Measurements from ENCODE around the gene EFCC1. TPM values are rescaled to one million over a fixed set of nuclear protein-coding genes. Genes with fewer than 3 reads are reported as not detected.
A peak's percentile ranks its signal among the peaks of the same experiment; 100 is the strongest.

EFCC1 gene
- total and polyA plus RNA-seq, 2 donors: 4.3 to 5.7 TPM

DNA sequence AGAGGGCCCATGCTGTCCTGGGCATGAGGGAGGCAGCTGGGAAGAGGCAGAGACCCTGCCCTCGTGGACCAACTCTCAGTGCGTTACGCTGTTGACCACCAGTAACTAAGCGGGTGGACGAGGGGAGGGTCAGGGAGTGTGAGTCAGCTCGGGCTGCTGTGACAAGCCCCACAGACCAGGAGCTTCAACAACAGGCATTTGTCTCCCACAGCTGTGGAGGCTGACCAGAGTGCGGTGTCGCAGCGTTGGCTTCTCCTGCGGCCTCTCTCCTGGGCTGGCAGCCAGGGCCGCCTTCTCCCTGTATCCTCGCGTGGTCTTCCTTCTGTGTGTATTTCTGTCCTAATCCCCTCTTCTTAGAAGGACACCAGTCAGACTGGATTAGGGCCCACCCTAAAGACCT is 13.0 kb downstream of the EFCC1 start:
- H3K4me3 ChIP-seq (ENCODE audit: low read depth, low read length): no peak overlapping the region
- peak overlapping the region; percentile 78 for H3K27ac ChIP-seq (ENCODE audit: low read depth)
- no peaks in the 10 kb centered on the region for H3K36me3 ChIP-seq (ENCODE audit: insufficient read depth)
- 68% methylated on average over 13 of the region's 13 CpGs for WGBS
- peaks cover 2% of the 10 kb centered on the region for H3K4me1 ChIP-seq (ENCODE audit: insufficient read depth)
- DNase-seq (ENCODE audit: extremely low spot score): no peak

DNA sequence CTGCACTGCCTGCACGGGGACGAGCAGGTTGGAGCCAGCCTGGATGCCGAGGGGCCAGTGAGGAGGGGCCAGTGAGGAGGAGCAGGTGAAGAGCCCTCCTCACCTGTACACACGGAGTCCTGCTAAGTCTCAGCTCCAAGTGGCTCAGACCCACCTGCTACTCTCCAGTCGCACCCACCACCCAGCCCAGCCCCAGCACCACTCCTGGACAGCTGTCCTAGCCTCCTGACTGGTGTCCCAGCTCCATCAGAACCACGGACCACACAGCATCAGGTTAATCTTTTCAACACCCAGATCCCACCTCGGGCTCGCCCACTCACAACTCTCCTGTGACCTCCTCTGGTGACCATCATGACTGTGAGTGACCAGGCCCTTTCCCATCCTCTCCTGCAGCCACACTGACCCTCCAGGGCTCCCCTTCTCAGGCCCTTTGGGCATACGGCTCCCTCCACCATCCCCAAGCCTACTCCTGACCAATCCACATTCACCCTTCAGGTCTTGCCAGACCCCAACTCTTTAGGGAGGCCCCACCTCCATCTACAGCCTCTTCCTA is 13.8 kb downstream of the EFCC1 start:
- H3K36me3 ChIP-seq (ENCODE audit: insufficient read depth): no peaks in the 10 kb centered on the region
- H3K4me1 ChIP-seq (ENCODE audit: insufficient read depth): peaks cover 2% of the 10 kb centered on the region
- no peak for DNase-seq (ENCODE audit: extremely low spot score)
- no peak overlapping the region for H3K4me3 ChIP-seq (ENCODE audit: low read depth, low read length)
- peak overlapping the region; percentile 78 for H3K27ac ChIP-seq (ENCODE audit: low read depth)
- 85% methylated on average over 9 of the region's 9 CpGs for WGBS

DNA sequence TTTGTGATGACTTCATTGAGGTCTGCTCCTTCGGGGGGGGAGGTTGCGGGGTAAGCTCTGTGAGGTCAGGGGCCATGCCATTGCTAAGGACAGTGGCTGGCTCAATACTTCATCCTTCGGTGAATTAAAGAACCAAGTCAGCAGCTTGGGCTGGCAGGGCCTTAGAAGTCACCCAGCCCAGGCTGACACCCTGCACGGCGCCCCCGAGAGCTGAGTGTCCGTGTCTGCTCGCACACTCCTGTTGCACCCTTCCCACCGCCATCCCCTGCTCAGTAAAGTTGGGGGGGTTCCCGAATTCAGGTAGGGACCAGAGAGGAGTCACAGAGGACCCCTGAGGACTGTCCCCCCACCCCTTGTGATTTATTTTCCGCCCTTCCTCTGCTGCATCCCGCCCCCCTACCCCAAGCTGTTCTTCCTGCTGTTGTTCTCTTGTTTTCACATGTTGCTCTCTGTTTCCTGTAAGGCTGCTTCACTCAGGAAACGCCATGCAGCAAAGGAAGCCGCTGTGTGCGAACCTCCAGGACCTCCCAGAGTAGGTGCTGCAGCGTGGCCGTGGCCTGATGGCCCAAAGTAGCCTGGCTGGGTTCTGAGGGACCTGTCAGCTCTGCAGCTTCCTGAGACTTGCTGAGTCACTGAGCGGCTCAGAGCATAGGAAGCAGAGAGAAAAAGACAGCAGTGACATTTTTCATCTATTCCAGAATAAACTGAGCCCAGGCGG is 14.4 kb downstream of the EFCC1 start:
- H3K27ac ChIP-seq (ENCODE audit: low read depth): peak overlapping the region; percentile 78
- H3K36me3 ChIP-seq (ENCODE audit: insufficient read depth): no peaks in the 10 kb centered on the region
- no peak for DNase-seq (ENCODE audit: extremely low spot score)
- 76% methylated on average over 19 of the region's 19 CpGs for WGBS
- H3K4me3 ChIP-seq (ENCODE audit: low read depth, low read length): no peak overlapping the region
- H3K4me1 ChIP-seq (ENCODE audit: insufficient read depth): peaks cover 2% of the 10 kb centered on the region

DNA sequence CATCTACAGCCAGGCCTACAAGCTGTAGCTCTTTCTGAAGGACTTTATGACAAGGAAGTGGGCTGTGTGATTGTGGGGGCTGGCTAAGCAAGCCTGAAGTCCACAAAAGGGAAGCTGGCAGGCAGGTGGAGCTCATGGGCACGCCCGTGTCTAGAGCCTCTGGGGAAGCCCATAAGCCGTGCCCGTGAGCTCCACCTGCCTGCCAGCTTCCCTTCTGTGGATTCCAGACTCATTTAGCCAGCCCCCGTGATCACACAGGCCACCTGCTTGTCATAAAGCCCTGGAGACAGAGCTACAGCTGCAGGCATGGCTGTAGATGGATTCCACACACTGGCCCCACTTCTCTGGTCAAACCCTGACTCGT is 15.2 kb downstream of the EFCC1 start:
- 47% methylated on average over 6 of the region's 6 CpGs for WGBS
- H3K36me3 ChIP-seq (ENCODE audit: insufficient read depth): no peaks in the 10 kb centered on the region
- peak overlapping the region; percentile 38 for H3K27ac ChIP-seq (ENCODE audit: low read depth)
- peaks cover 2% of the 10 kb centered on the region for H3K4me1 ChIP-seq (ENCODE audit: insufficient read depth)
- no peak for DNase-seq (ENCODE audit: extremely low spot score)
- no peak overlapping the region for H3K4me3 ChIP-seq (ENCODE audit: low read depth, low read length)

DNA sequence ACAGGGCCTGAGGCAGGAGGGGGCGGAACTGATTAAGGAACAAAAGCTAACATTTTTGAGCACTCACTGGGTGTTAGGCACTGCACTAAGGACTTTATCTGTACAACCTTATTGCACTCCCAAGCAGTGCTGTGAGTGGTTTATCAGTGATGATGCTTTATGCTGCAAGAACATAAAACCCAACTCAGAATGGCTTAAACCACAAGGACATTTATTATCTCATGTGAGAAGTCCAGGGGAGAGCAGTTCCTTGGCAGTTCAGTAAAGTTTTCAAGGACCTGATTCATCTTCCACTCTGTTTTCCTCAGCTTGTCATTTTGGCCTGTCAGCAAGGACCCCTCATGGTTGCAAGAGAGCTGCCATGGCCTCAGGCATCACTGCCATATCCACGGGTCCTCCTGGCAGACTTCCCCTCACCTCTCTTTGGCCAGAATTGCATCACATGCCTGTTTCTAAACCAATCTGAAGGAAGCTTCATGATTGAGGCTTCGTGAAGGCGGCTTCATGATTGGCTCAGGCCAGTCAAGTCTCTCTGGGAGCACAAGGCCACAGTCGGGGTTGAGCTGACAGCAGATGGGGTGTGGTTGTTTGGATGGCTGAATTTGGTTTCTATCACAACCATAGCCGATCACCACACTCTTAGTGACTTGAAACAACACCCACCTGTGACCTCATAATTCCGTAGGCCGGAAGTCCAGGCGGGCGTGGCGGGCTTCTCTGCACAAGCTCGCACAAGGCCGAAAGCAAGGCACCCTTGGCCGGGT is 15.8 kb downstream of the EFCC1 start:
- Histone ChIP-seq H3K4me3 (ENCODE audit: low read depth, low read length) (no peak overlapping the region), H3K27ac (ENCODE audit: low read depth) (peak overlapping the region; percentile 38), H3K4me1 (ENCODE audit: insufficient read depth) (peaks cover 2% of the 10 kb centered on the region), H3K36me3 (ENCODE audit: insufficient read depth) (no peaks in the 10 kb centered on the region)
- WGBS: 70% methylated on average over 14 of the region's 14 CpGs
- no peak for DNase-seq (ENCODE audit: extremely low spot score)

DNA sequence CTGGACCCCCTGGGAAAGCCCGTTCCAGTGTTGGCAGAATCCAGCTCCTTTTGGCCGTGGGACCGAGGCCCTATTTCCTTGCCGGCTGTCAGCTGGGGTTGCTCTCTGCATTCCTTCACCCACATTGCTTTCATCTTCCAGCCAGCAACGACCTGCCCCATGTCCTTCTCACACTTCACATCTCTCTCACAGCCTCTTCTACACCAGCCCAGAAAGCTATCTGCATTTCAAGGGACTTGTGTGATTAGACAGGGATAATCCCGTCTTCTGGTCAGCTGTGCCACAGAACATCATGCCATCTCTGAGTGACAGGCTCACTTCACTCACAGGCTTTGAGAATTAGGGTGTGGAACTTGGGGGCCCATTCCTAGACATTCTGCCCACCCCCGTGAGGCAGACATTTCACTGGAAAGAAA is 16.4 kb downstream of the EFCC1 start:
- no peaks in the 10 kb centered on the region for H3K36me3 ChIP-seq (ENCODE audit: insufficient read depth)
- peaks cover 2% of the 10 kb centered on the region for H3K4me1 ChIP-seq (ENCODE audit: insufficient read depth)
- WGBS: 40% methylated on average over 7 of the region's 7 CpGs
- DNase-seq (ENCODE audit: extremely low spot score): no peak
- no peak overlapping the region for H3K27ac ChIP-seq (ENCODE audit: low read depth)
- H3K4me3 ChIP-seq (ENCODE audit: low read depth, low read length): no peak overlapping the region

DNA sequence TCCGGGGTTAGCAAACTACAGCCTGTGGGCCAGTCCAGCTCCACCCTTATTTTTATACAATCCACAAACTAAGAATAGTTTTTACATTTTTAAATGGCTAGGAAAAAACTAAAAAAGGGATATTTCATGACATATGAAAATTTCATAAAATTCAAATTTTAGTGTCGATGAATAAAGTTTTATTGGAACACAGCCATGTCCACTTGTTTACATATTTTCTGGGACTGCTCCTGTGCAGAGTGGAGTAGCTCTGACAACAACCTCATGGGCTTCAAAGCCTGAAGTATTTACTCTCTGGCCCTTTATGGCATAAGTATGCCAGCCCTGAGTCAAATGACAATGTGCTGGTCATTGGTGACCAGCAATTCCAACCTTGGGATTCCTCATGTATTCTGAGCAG is 17.2 kb downstream of the EFCC1 start:
- Histone ChIP-seq H3K27ac (ENCODE audit: low read depth) (peak overlapping the region; percentile 0), H3K4me3 (ENCODE audit: low read depth, low read length) (no peak overlapping the region), H3K4me1 (ENCODE audit: insufficient read depth) (peaks cover 2% of the 10 kb centered on the region), H3K36me3 (ENCODE audit: insufficient read depth) (no peaks in the 10 kb centered on the region)
- DNase-seq (ENCODE audit: extremely low spot score): no peak
- 32% methylated on average over 2 of the region's 2 CpGs for WGBS

DNA sequence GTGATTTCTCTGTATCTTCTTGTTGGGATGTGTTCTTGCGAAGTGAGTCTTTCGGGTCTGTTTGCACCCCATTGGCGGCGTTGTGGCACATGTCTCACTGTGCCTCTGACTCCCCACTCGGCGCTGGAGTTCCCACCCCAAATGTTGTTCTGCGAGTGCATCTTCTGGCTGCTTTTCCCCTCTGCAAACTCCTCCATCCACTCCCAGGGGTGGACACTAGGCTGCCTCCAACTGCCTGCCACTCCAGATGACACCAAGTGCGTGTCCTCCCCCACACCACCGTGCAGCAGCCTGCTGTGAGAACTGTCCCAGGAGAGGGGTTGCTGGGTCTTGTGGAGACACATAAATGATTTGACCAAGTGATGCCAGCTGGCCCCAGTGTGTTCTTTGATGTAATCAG is 17.6 kb downstream of the EFCC1 start:
- H3K27ac ChIP-seq (ENCODE audit: low read depth): peak overlapping the region; percentile 0
- no peak overlapping the region for H3K4me3 ChIP-seq (ENCODE audit: low read depth, low read length)
- no peaks in the 10 kb centered on the region for H3K36me3 ChIP-seq (ENCODE audit: insufficient read depth)
- DNase-seq (ENCODE audit: extremely low spot score): no peak
- whole genome bisulfite sequencing: 77% methylated on average over 9 of the region's 9 CpGs
- H3K4me1 ChIP-seq (ENCODE audit: insufficient read depth): peaks cover 2% of the 10 kb centered on the region

DNA sequence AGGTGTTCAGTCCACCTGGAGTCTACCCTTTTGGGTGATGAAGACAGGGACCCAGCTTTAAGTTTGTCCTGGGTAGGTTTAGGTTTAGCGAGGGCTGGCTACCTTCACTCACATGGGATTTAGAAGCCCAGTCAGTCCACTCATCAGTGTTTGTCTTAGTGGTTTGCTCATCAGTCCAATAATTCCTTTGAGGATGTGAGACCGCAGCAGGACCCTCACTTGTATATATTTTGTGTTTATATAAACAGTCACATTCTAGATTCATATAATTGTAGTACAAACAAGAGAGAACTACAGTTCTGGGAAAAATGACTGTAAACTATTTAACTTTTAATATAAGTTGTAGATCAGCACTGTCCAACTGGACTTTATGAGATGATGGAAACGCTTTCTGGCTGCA is 18.2 kb downstream of the EFCC1 start:
- H3K4me1 ChIP-seq (ENCODE audit: insufficient read depth): peaks cover 2% of the 10 kb centered on the region
- DNase-seq (ENCODE audit: extremely low spot score): no peak
- WGBS: 77% methylated on average over 3 of the region's 3 CpGs
- no peak overlapping the region for H3K27ac ChIP-seq (ENCODE audit: low read depth)
- H3K36me3 ChIP-seq (ENCODE audit: insufficient read depth): no peaks in the 10 kb centered on the region
- no peak overlapping the region for H3K4me3 ChIP-seq (ENCODE audit: low read depth, low read length)

DNA sequence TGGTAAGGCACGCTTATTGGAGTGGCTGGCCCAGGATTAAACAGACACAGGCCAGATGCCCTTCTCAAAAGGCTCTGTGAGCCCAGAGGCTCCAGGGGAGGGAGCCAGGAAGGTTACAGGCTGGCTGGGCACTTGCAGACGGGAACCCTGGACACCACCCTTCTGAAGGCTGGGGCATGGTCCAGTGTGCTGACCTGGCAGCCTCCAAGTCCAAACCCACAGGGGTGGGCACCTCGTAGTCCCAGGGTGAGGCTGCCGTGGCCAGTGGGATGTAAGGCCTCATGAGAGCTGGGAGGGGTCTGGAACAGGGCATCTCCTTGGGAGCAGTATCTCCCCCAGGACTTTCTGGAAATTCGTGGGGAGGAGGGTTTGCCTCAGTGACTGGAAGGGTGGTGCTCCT is 19.6 kb downstream of the EFCC1 start:
- Histone ChIP-seq H3K4me3 (ENCODE audit: low read depth, low read length) (no peak overlapping the region), H3K4me1 (ENCODE audit: insufficient read depth) (peaks cover 2% of the 10 kb centered on the region), H3K36me3 (ENCODE audit: insufficient read depth) (no peaks in the 10 kb centered on the region), H3K27ac (ENCODE audit: low read depth) (peak overlapping the region; percentile 28)
- no peak for DNase-seq (ENCODE audit: extremely low spot score)
- 60% methylated on average over 5 of the region's 5 CpGs for WGBS

DNA sequence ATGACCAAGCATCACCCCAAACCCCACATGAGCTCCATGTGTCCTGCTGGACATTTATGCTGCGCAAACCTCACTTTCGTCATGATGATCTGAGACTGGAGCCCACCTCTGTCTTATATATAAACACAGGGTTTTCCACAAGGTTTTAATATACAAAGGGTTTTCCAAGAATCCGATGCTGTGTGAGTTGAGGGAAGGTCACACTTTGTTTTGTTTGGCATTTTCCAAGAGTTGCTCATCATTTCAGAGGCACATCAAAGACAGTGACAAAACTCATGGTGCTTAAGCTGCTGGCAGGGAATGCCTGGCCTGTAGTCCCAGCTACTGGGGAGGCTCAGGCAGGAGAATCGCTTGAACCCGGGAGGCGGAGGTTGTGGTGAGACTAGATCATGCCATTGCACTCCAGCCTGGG is 20.0 kb downstream of the EFCC1 start:
- Histone ChIP-seq H3K4me1 (ENCODE audit: insufficient read depth) (peaks cover 2% of the 10 kb centered on the region), H3K36me3 (ENCODE audit: insufficient read depth) (no peaks in the 10 kb centered on the region), H3K4me3 (ENCODE audit: low read depth, low read length) (no peak overlapping the region), H3K27ac (ENCODE audit: low read depth) (no peak overlapping the region)
- 63% methylated on average over 6 of the region's 6 CpGs for WGBS
- no peak for DNase-seq (ENCODE audit: extremely low spot score)

DNA sequence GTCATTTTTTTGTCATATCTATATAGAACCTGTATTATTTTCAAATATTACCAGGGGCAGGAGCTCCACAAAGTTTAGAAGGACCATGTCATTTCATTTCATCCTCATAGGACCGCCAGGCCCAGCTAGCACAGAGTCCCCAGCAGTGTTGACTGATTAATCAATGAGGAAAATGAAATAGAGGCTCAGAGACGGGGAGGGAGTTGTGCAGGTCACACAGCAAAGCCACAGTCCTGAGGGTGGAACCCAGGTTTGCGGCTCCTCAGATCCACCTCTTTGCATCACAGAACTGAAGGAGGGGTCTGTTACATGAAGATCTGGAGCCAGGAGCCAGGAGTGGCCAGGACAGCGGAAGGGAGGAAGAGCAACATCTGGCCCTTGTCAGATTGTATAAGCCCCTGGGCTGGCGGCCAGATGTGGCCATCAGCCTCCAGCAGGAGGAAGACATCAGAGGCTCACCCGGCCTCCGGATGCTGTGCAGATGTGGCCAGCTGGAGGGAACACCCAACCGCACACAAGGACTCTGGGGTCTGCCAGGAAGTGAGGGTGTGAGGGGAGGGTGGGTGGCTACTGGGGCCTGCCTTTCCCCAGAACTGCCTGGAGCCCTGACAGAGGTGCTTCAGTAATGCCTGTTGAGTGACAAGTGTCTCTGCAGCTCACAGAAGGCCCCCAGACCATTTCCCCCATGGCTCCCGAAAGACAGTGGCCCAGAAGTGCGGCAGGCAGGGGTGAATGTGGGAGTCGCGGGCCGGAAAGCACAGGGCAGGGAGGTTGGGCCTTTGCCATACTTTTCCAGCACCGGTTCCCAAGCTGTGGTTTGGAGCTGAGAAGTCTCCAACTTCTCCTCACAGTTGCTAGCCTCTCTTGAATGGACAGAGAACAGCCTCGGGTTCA is 21.3 kb downstream of the EFCC1 start:
- WGBS: 51% methylated on average over 15 of the region's 15 CpGs
- H3K4me1 ChIP-seq (ENCODE audit: insufficient read depth): no peaks in the 10 kb centered on the region
- no peak overlapping the region for H3K4me3 ChIP-seq (ENCODE audit: low read depth, low read length)
- peak; percentile 48 for DNase-seq (ENCODE audit: extremely low spot score)
- no peaks in the 10 kb centered on the region for H3K36me3 ChIP-seq (ENCODE audit: insufficient read depth)
- peak overlapping the region; percentile 31 for H3K27ac ChIP-seq (ENCODE audit: low read depth)

DNA sequence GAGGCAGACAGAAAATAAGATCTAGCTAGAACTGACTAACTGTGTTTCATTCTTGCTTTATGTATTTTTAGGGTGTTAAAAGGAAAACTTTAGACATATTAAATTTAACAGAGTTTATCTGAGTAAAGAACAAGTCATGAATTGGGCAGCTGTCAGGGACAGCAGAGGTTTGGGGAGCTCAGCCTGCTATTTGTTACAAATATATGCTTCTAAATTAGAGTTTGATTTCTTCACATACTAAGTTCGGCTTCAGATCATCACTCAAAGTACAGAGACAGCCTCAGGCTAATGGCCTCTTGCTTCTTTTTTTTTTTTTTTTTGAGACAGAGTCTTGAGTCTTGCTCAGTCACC is 21.9 kb downstream of the EFCC1 start:
- no peak for DNase-seq (ENCODE audit: extremely low spot score)
- no peaks in the 10 kb centered on the region for H3K36me3 ChIP-seq (ENCODE audit: insufficient read depth)
- 54% methylated on average over 1 of the region's 1 CpG for WGBS
- no peak overlapping the region for H3K27ac ChIP-seq (ENCODE audit: low read depth)
- no peaks in the 10 kb centered on the region for H3K4me1 ChIP-seq (ENCODE audit: insufficient read depth)
- no peak overlapping the region for H3K4me3 ChIP-seq (ENCODE audit: low read depth, low read length)
